ENCODE measurements around the gene TBL1XR1. TPM values are rescaled to one million over a fixed set of nuclear protein-coding genes. Genes with fewer than 3 reads are reported as not detected.

TBL1XR1 gene
- total RNA-seq (100 to 1,000 TPM; 173 to 193 TPM), polyA plus RNA-seq (36.3 TPM)

- peak within 1 kb of the TSS; percentile 90 to 99 (median 98) for H3K27ac Mint-ChIP-seq
Observed at GRCh38 chr3:177197041-177197726, at the start of gene TBL1XR1. Gene TBL1XR1 (minus strand): TSS chr3:177197482. CDS start chr3:177064977, 132,505 bp downstream.

GRCh38 chr3:177245250-177245649 is 48.0 kb upstream of the TBL1XR1 start:
- no peaks in the 10 kb centered on the region for H3K27me3 Mint-ChIP-seq
- peaks cover 0 to 3% (median 0%) of the 10 kb centered on the region in 3 donors for H3K36me3 Mint-ChIP-seq
- H3K27me3 ChIP-seq (ENCODE audit: insufficient read depth, low read length, poor library complexity, severe bottlenecking) = no peaks in the 10 kb centered on the region
- no peak overlapping the region for H3K27ac Mint-ChIP-seq
- no peak overlapping the region for H3K27ac ChIP-seq (ENCODE audit: low read depth, low read length)
- POLR2A ChIA-PET = no interaction called here
- no peak overlapping the region for H3K4me3 ChIP-seq (ENCODE audit: low read length)
- CTCF ChIA-PET = interaction anchor here (1.0 kb wide), 1 partner anchor 20 kb away, joined by 3 read pairs; no protein-coding TSS in a partner anchor
- H3K4me1 Mint-ChIP-seq = peaks cover 0 to 8% (median 0%) of the 10 kb centered on the region in 3 donors
- no peaks in the 10 kb centered on the region for H3K36me3 ChIP-seq (ENCODE audit: insufficient read depth, low read length)
- DNase-seq = no peak
- H3K9me3 Mint-ChIP-seq = no peaks in the 10 kb centered on the region
- H3K4me3 Mint-ChIP-seq = no peak overlapping the region
- no peaks in the 10 kb centered on the region for H3K4me1 ChIP-seq (ENCODE audit: insufficient read depth, low read length)
- no peaks in the 10 kb centered on the region for H3K9me3 ChIP-seq (ENCODE audit: low read length)

More at GRCh38 chr3:177197041-177197726, at the start of gene TBL1XR1:
- peak; percentile 82 to 94 (median 90) for DNase-seq
- Mint-ChIP-seq H3K4me1 (peaks cover 60 to 73% (median 70%) of the 10 kb centered on the region in 3 donors), H3K36me3 (peaks cover 0 to 19% (median 2%) of the 10 kb centered on the region in 3 donors), H3K4me3 (peak within 1 kb of the TSS; percentile 92 to 99 (median 98)), H3K9me3 (peaks cover 0 to 1% (median 0%) of the 10 kb centered on the region in 5 donors), H3K27me3 (peaks cover 0 to 7% of the 10 kb centered on the region in 2 donors)
- ChIA-PET POLR2A (interaction anchor here (0.6 to 5.2 kb wide), 14 partner anchors 19 to 400 kb away, joined by 3 to 213 read pairs (median 4); no protein-coding TSS in a partner anchor), CTCF (interaction anchor here (0.6 to 3.0 kb wide), 9 partner anchors 52 to 446 kb away, joined by 3 to 49 read pairs (median 4); no protein-coding TSS in a partner anchor)
- peak within 1 kb of the TSS; percentile 80 for H3K27ac ChIP-seq (ENCODE audit: low read depth, low read length)
- H3K36me3 ChIP-seq (ENCODE audit: insufficient read depth, low read length) = no peaks in the 10 kb centered on the region
- no peaks in the 10 kb centered on the region for H3K9me3 ChIP-seq (ENCODE audit: low read length)
- peaks cover 60% of the 10 kb centered on the region for H3K4me1 ChIP-seq (ENCODE audit: insufficient read depth, low read length)
- peak within 1 kb of the TSS; percentile 92 for H3K4me3 ChIP-seq (ENCODE audit: low read length)
- H3K27me3 ChIP-seq (ENCODE audit: insufficient read depth, low read length, poor library complexity, severe bottlenecking) = no peaks in the 10 kb centered on the region

DNA sequence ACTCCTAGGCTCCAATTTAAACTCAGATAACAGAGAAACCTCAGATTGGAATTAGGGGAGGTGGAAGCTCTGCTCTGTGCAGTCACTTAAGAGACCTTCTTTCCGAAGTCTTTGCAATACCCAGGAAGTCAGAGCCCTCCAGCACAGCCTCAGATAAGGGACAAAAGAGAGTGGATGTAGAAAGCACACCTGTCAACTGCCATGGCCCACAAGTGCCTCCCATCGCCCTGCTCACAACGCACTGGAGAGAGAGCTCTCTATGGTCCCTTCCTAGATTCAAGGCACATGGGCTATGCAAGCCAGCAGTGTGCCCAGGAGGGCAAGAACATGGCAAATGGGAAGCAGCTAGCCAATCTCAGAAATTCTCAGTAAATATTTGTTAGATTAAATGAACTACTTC is 47.3 kb upstream of the TBL1XR1 start:
- no peaks in the 10 kb centered on the region for H3K27me3 Mint-ChIP-seq
- no peaks in the 10 kb centered on the region for H3K4me1 ChIP-seq (ENCODE audit: insufficient read depth, low read length)
- no peaks in the 10 kb centered on the region for H3K9me3 ChIP-seq (ENCODE audit: low read length)
- H3K27ac Mint-ChIP-seq = no peak overlapping the region
- H3K36me3 ChIP-seq (ENCODE audit: insufficient read depth, low read length) = no peaks in the 10 kb centered on the region
- H3K4me3 Mint-ChIP-seq = no peak overlapping the region
- H3K36me3 Mint-ChIP-seq = peaks cover 0 to 3% (median 0%) of the 10 kb centered on the region in 3 donors
- ChIA-PET POLR2A (no interaction called here), CTCF (interaction anchor here (1.0 kb wide), 1 partner anchor 19 kb away, joined by 3 read pairs; no protein-coding TSS in a partner anchor)
- H3K27me3 ChIP-seq (ENCODE audit: insufficient read depth, low read length, poor library complexity, severe bottlenecking) = no peaks in the 10 kb centered on the region
- no peak overlapping the region for H3K4me3 ChIP-seq (ENCODE audit: low read length)
- H3K9me3 Mint-ChIP-seq = no peaks in the 10 kb centered on the region
- no peak overlapping the region for H3K27ac ChIP-seq (ENCODE audit: low read depth, low read length)
- peaks cover 0 to 8% (median 0%) of the 10 kb centered on the region in 3 donors for H3K4me1 Mint-ChIP-seq
- no peak for DNase-seq

- CTCF ChIA-PET = no interaction called here
- Mint-ChIP-seq H3K4me3 (no peak overlapping the region), H3K27me3 (no peaks in the 10 kb centered on the region), H3K36me3 (peaks cover 0 to 3% (median 0%) of the 10 kb centered on the region in 3 donors), H3K9me3 (no peaks in the 10 kb centered on the region), H3K27ac (no peak overlapping the region), H3K4me1 (peaks cover 6 to 17% (median 8%) of the 10 kb centered on the region in 3 donors)
- no peak for DNase-seq
- Histone ChIP-seq H3K4me1 (ENCODE audit: insufficient read depth, low read length) (no peaks in the 10 kb centered on the region), H3K36me3 (ENCODE audit: insufficient read depth, low read length) (no peaks in the 10 kb centered on the region), H3K27ac (ENCODE audit: low read depth, low read length) (no peak overlapping the region), H3K27me3 (ENCODE audit: insufficient read depth, low read length, poor library complexity, severe bottlenecking) (no peaks in the 10 kb centered on the region), H3K9me3 (ENCODE audit: low read length) (no peaks in the 10 kb centered on the region), H3K4me3 (ENCODE audit: low read length) (no peak overlapping the region)
- POLR2A ChIA-PET = no interaction called here
Observed at GRCh38 chr3:177238686-177239216, 41.5 kb upstream of the TBL1XR1 start.

- no peaks in the 10 kb centered on the region for H3K36me3 ChIP-seq (ENCODE audit: insufficient read depth, low read length)
- Mint-ChIP-seq H3K4me1 (peaks cover 6 to 8% (median 8%) of the 10 kb centered on the region in 3 donors), H3K36me3 (peaks cover 0 to 3% (median 0%) of the 10 kb centered on the region in 3 donors), H3K9me3 (no peaks in the 10 kb centered on the region), H3K27ac (no peak overlapping the region), H3K4me3 (no peak overlapping the region), H3K27me3 (no peaks in the 10 kb centered on the region)
- H3K9me3 ChIP-seq (ENCODE audit: low read length) = no peaks in the 10 kb centered on the region
- H3K4me1 ChIP-seq (ENCODE audit: insufficient read depth, low read length) = no peaks in the 10 kb centered on the region
- POLR2A ChIA-PET = no interaction called here
- H3K4me3 ChIP-seq (ENCODE audit: low read length) = no peak overlapping the region
- no peak overlapping the region for H3K27ac ChIP-seq (ENCODE audit: low read depth, low read length)
- CTCF ChIA-PET = no interaction called here
- no peaks in the 10 kb centered on the region for H3K27me3 ChIP-seq (ENCODE audit: insufficient read depth, low read length, poor library complexity, severe bottlenecking)
- DNase-seq = no peak
Observed at GRCh38 chr3:177237206-177237605, 39.9 kb upstream of the TBL1XR1 start.

DNA sequence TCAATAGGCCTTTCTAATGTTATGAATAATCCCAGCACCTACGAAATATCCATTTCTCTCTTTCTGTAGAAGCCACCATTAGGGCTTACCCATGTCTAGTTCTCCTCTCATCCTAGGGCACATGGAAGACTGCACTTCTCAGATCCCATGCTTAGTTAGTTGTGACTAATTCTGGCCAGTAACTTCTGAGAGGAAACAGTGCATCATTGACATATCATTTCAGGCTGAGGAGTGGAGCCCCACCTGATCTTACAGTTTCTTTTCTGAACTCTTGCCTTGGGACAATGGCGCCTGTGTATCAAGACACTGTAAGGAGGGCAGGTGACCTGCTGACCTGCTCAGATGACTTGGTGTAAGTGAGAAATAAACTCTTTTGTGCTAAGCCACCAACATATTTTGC is 39.4 kb upstream of the TBL1XR1 start:
- Histone ChIP-seq H3K4me1 (ENCODE audit: insufficient read depth, low read length) (no peaks in the 10 kb centered on the region), H3K27ac (ENCODE audit: low read depth, low read length) (no peak overlapping the region), H3K27me3 (ENCODE audit: insufficient read depth, low read length, poor library complexity, severe bottlenecking) (no peaks in the 10 kb centered on the region), H3K4me3 (ENCODE audit: low read length) (no peak overlapping the region), H3K36me3 (ENCODE audit: insufficient read depth, low read length) (no peaks in the 10 kb centered on the region), H3K9me3 (ENCODE audit: low read length) (no peaks in the 10 kb centered on the region)
- ChIA-PET POLR2A (no interaction called here), CTCF (no interaction called here)
- H3K4me3 Mint-ChIP-seq = no peak overlapping the region
- DNase-seq = no peak
- peaks cover 0 to 3% (median 0%) of the 10 kb centered on the region in 3 donors for H3K36me3 Mint-ChIP-seq
- H3K9me3 Mint-ChIP-seq = no peaks in the 10 kb centered on the region
- H3K27me3 Mint-ChIP-seq = no peaks in the 10 kb centered on the region
- peaks cover 6 to 8% (median 8%) of the 10 kb centered on the region in 3 donors for H3K4me1 Mint-ChIP-seq
- peak overlapping the region in 1 of 8 donors; percentile 6 for H3K27ac Mint-ChIP-seq

GRCh38 chr3:177234121-177234520 is 36.8 kb upstream of the TBL1XR1 start:
- Mint-ChIP-seq H3K9me3 (no peaks in the 10 kb centered on the region), H3K36me3 (peaks cover 0 to 3% (median 0%) of the 10 kb centered on the region in 3 donors), H3K4me1 (peaks cover 6 to 7% (median 7%) of the 10 kb centered on the region in 3 donors), H3K27ac (no peak overlapping the region), H3K27me3 (no peaks in the 10 kb centered on the region), H3K4me3 (no peak overlapping the region)
- no peaks in the 10 kb centered on the region for H3K9me3 ChIP-seq (ENCODE audit: low read length)
- H3K27ac ChIP-seq (ENCODE audit: low read depth, low read length) = no peak overlapping the region
- no peaks in the 10 kb centered on the region for H3K27me3 ChIP-seq (ENCODE audit: insufficient read depth, low read length, poor library complexity, severe bottlenecking)
- no peak for DNase-seq
- ChIA-PET CTCF (no interaction called here), POLR2A (no interaction called here)
- H3K4me1 ChIP-seq (ENCODE audit: insufficient read depth, low read length) = no peaks in the 10 kb centered on the region
- H3K36me3 ChIP-seq (ENCODE audit: insufficient read depth, low read length) = no peaks in the 10 kb centered on the region
- H3K4me3 ChIP-seq (ENCODE audit: low read length) = no peak overlapping the region

DNA sequence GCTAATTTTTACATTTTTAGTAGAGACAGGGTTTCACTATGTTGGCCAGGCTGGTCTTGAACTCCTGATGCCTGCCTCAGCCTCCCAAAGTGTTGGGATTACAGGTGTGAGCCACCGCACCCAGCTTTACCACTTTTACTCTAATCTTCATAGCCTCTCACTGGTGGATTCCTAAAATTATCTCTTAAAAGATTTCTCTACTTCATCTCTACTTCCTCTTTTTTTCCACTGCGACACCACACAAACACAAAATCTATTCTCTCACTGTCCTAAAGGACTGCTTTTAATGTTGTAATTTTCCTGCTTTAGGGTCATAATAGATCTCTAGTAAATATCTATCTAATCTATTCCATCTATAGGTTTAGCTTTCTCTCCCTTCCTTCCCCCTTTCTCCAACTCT is 34.0 kb upstream of the TBL1XR1 start:
- H3K36me3 Mint-ChIP-seq = peaks cover 0 to 2% (median 0%) of the 10 kb centered on the region in 3 donors

More for the DNA sequence above, 34.0 kb upstream of the TBL1XR1 start:
- Histone ChIP-seq H3K9me3 (ENCODE audit: low read length) (no peaks in the 10 kb centered on the region), H3K27me3 (ENCODE audit: insufficient read depth, low read length, poor library complexity, severe bottlenecking) (no peaks in the 10 kb centered on the region), H3K27ac (ENCODE audit: low read depth, low read length) (no peak overlapping the region), H3K4me1 (ENCODE audit: insufficient read depth, low read length) (no peaks in the 10 kb centered on the region), H3K36me3 (ENCODE audit: insufficient read depth, low read length) (no peaks in the 10 kb centered on the region), H3K4me3 (ENCODE audit: low read length) (no peak overlapping the region)
- no peak overlapping the region for H3K27ac Mint-ChIP-seq
- ChIA-PET POLR2A (no interaction called here), CTCF (interaction anchor here (1.0 kb wide), 1 partner anchor 216 kb away, joined by 3 read pairs; no protein-coding TSS in a partner anchor)
- no peak for DNase-seq
- H3K4me1 Mint-ChIP-seq = no peaks in the 10 kb centered on the region
- H3K27me3 Mint-ChIP-seq = no peaks in the 10 kb centered on the region
- no peak overlapping the region for H3K4me3 Mint-ChIP-seq
- H3K9me3 Mint-ChIP-seq = no peaks in the 10 kb centered on the region
